Esophagus squamous epithelium (tissue), 5 donors: ENCODE results near the gene SV2B. TPM values are rescaled to one million over a fixed set of nuclear protein-coding genes. Genes with fewer than 3 reads are reported as not detected.

ENCODE experiments used
- DNase-seq: peaks from one replicate; lab custom pipeline; 2025; lab: John Stamatoyannopoulos, UW
- H3K27ac ChIP-seq, 4 donors: fragments of 200-600 bp; sonication (generic); one replicate each; pipeline ENCODE4 v1.5.1; 2016 to 2019; ENCODE audit warnings: mild to moderate bottlenecking in 1 of 4
- H3K27me3 ChIP-seq, 4 donors: fragments of 200-600 bp; sonication (generic); 1 replicate in 3 of 4; 2 replicates in 1 of 4; pipeline versions ENCODE4 v1.5.1 to v1.6.0; 2017 to 2021; ENCODE audit warnings: antibody characterized with exemption in 1 of 4
- H3K36me3 ChIP-seq, 3 donors: fragments of 200-600 bp; sonication (generic); one replicate each; pipeline ENCODE4 v1.5.1; 2016 to 2019
- H3K4me1 ChIP-seq, 3 donors: fragments of 200-600 bp; sonication (generic); one replicate each; pipeline ENCODE4 v1.5.1; 2017 to 2019
- H3K4me3 ChIP-seq, 4 donors: fragments of 200-600 bp; sonication (generic); 1 replicate in 3 of 4; 2 replicates in 1 of 4; pipeline ENCODE4 v1.5.1; 2016 to 2019; ENCODE audit warnings: mild to moderate bottlenecking in 2 of 4, moderate library complexity in 1 of 4
- H3K9me3 ChIP-seq, 3 donors: fragments of 200-600 bp; sonication (generic); one replicate each; pipeline ENCODE4 v1.5.1; 2016 to 2019
- CTCF ChIP-seq, 6 experiments: fragments of 450-650 bp in 4 of 6; fragments of 200-600 bp in 2 of 6; sonication (generic) in 2 of 6; IDR thresholded peaks; one replicate each; pipeline ENCODE4 v1.5.1; 2016 to 2019; ENCODE audit warnings: antibody characterized with exemption in 6 of 6, mild to moderate bottlenecking in 4 of 6, moderate library complexity in 4 of 6
- POLR2A ChIP-seq, 4 donors: fragments of 450-650 bp; IDR thresholded peaks; one replicate each; pipeline ENCODE4 v1.6.1; 2017; ENCODE audit warnings: antibody characterized with exemption in 4 of 4, mild to moderate bottlenecking in 4 of 4, moderate library complexity in 3 of 4
- WGBS, 2 donors: methylation state at CpG; one replicate each; pipeline ENCODE4 v1.1.5; 2018; 5-methylcytosine and 5-hydroxymethylcytosine counted together
- intact Hi-C: fragments of 100-400 bp; cut with DNase I; formaldehyde crosslinking; loops from one replicate; pipeline ENCODE4 v1.15.0; 2022
- total RNA-seq, 4 donors: library from RNA; depleted of rRNA; stranded (reverse); fragments of >200 nt; gene quantifications; one replicate each; pipeline ENCODE4 v1.1.0, GENCODE V29; 2016
- donor health status: DM: yes; HTN: yes; CAD: no.

The SV2B gene
- total RNA-seq, 4 donors from 2014 or later, result 0.04 to 0.95 (median 0.59) TPM; not detected in 1

GRCh38 chr15:91281947-91282346 lies 181.9 kb downstream of the SV2B start:
- intact Hi-C loops, result no loop called here
- no peaks in the 10 kb centered on the region for H3K9me3 ChIP-seq
- no peaks in the 10 kb centered on the region for H3K4me1 ChIP-seq
- H3K4me3 ChIP-seq, result no peak overlapping the region
- H3K36me3 ChIP-seq, result no peaks in the 10 kb centered on the region
- peaks cover 0 to 4% (median 0%) of the 10 kb centered on the region in 4 donors for H3K27me3 ChIP-seq
- no peak for DNase-seq
- TF ChIP-seq POLR2A (IDR thresholded peaks at IDR 0.05), result no peak
- WGBS, 2 donors, result 68 to 76% methylated on average over 4 of the region's 4 CpGs
- no peak overlapping the region for H3K27ac ChIP-seq

- H3K27ac ChIP-seq, result no peak overlapping the region
- 38 to 41% methylated on average over 1 of the region's 1 CpG for WGBS, 2 donors
- intact Hi-C loops, result no loop called here
These were observed 182.4 kb downstream of the SV2B start for GRCh38 chr15:91282486-91282885.

GRCh38 chr15:91283155-91283554 lies 183.1 kb downstream of the SV2B start:
- DNase-seq, result no peak
- TF ChIP-seq POLR2A (IDR thresholded peaks at IDR 0.05) (no peak), CTCF (IDR thresholded peaks at IDR 0.05) (no peak)
- H3K4me1 ChIP-seq, result no peaks in the 10 kb centered on the region
- intact Hi-C loops, result no loop called here
- H3K27me3 ChIP-seq, result peaks cover 0 to 13% (median 0%) of the 10 kb centered on the region in 4 donors
- no peak overlapping the region for H3K27ac ChIP-seq
- no peaks in the 10 kb centered on the region for H3K9me3 ChIP-seq
- WGBS, 2 donors, result 70 to 76% methylated on average over 2 of the region's 2 CpGs
- H3K36me3 ChIP-seq, result no peaks in the 10 kb centered on the region
- no peak overlapping the region for H3K4me3 ChIP-seq

More at GRCh38 chr15:91282486-91282885, 182.4 kb downstream of the SV2B start:
- Histone ChIP-seq H3K27me3 (peaks cover 0 to 9% (median 0%) of the 10 kb centered on the region in 4 donors), H3K4me3 (no peak overlapping the region), H3K9me3 (no peaks in the 10 kb centered on the region), H3K36me3 (no peaks in the 10 kb centered on the region), H3K4me1 (no peaks in the 10 kb centered on the region)
- DNase-seq, result no peak
- TF ChIP-seq CTCF (IDR thresholded peaks at IDR 0.05) (no peak), POLR2A (IDR thresholded peaks at IDR 0.05) (no peak)

- peaks cover 0 to 22% (median 0%) of the 10 kb centered on the region in 4 donors for H3K27me3 ChIP-seq
- H3K9me3 ChIP-seq, result no peaks in the 10 kb centered on the region
- H3K4me1 ChIP-seq, result no peaks in the 10 kb centered on the region
- DNase-seq, result no peak
- no peak for TF ChIP-seq CTCF (IDR thresholded peaks at IDR 0.05)
- TF ChIP-seq POLR2A (IDR thresholded peaks at IDR 0.05), result no peak
- no peaks in the 10 kb centered on the region for H3K36me3 ChIP-seq
- intact Hi-C loops, result no loop called here
- no peak overlapping the region for H3K4me3 ChIP-seq
- 84% methylated on average over 11 to 13 of the region's 13 CpGs for WGBS, 2 donors
- H3K27ac ChIP-seq, result no peak overlapping the region
These were observed 184.9 kb downstream of the SV2B start for GRCh38 chr15:91284758-91285466.

GRCh38 chr15:91289324-91289723 lies 189.3 kb downstream of the SV2B start:
- intact Hi-C loops, result no loop called here
- Histone ChIP-seq H3K9me3 (no peaks in the 10 kb centered on the region), H3K36me3 (no peaks in the 10 kb centered on the region), H3K4me3 (no peak overlapping the region), H3K27ac (no peak overlapping the region), H3K27me3 (peaks cover 0 to 34% (median 0%) of the 10 kb centered on the region in 4 donors), H3K4me1 (no peaks in the 10 kb centered on the region)
- no peak for TF ChIP-seq CTCF (IDR thresholded peaks at IDR 0.05)
- no peak for TF ChIP-seq POLR2A (IDR thresholded peaks at IDR 0.05)
- no peak for DNase-seq
- WGBS, 2 donors, result 29 to 80% methylated on average over 1 of the region's 1 CpG
